GM12874 (cell line): Measurements from ENCODE around the gene GRIA1.

Source experiments
- CTCF ChIP-seq: IDR thresholded peaks from 2 replicates; pipeline ENCODE4 v1.5.1; 2011; ENCODE audit warnings: low read depth, mild to moderate bottlenecking, control low read depth, low read length, moderate library complexity; ENCODE audit not compliant: insufficient read depth

The GRIA1 gene

DNA sequence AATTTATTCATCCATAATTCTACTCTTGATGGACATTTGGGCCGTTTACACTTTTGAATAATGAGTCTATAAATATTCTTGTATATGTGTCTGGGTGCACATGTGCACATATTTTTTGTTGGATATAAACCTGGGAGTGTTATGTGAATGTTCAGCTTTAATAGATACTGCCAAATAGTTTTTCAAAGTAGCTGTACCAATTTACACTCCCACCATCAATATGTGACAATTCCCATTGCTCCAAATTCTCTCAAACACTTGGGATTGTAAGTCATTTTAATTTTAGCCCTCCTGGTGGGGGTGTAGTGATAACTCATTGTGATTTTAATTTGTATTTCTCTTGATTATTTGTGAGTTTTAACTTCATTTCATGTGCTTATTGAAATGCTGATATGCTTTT, 114.9 kb downstream of the GRIA1 start:
- no peak for TF ChIP-seq CTCF

- TF ChIP-seq CTCF = no peak
These were observed 119.5 kb downstream of the GRIA1 start for GRCh38 chr5:153610009-153610408.

GRCh38 chr5:153610811-153611210, 120.3 kb downstream of the GRIA1 start:
- TF ChIP-seq CTCF = no peak

DNA sequence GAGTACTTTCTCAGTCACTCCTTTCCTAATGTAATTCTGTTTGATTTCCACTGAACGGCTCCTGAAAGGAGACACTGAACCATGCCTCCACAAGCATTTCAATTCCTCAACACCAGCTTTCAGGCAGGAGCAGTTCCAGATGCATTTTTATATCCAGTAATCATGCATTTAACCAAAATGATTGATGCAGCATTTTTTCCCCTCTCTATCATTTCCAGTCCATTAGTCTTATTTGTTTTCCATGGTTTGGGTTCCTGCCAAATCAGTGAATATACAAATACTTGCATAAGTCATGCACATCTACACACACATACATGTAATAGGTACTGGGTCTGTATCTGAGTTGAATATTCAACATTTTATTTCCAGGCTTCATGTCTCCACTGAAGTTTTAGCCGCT, 122.7 kb downstream of the GRIA1 start:
- no peak for TF ChIP-seq CTCF

- no peak for TF ChIP-seq CTCF
These were observed 123.2 kb downstream of the GRIA1 start for GRCh38 chr5:153613672-153614071.

GRCh38 chr5:153617190-153617589, 126.7 kb downstream of the GRIA1 start:
- no peak for TF ChIP-seq CTCF

DNA sequence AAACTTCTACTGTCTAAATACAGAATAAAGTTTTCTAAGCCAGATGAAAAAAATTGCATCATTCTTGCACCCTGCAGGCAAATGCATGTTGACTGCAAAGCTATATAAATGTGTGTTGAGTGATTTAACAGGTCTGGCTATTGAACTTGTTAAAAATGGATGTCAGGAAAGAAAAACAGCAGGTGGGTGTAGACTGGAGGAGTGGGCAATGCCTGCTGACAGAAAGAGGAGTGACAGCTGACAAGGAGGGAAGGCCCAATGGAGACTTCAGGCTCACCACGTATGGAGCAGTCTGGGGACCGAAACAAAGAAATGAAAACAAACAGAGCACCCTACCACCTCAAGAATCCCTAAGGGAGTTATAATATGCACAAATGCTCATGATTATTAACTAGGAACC, 127.8 kb downstream of the GRIA1 start:
- no peak for TF ChIP-seq CTCF

DNA sequence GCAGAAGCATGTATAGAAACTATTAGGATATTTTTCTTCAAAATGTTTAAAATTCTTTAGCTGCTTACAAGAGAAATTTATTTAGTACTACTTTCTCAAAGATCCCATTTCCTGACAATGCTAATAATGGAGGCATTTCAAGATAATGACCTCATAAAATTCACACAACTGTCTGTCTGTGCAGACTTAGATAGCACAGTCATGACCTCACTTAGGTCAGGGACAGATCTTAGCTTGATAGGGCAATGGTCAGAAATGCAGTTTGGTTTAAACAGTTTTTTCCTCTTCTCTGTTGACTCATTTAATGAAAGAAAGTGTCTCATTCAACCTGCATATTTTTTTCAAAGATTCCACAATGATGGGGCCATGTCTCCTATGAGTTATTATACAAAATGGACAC, 128.4 kb downstream of the GRIA1 start:
- TF ChIP-seq CTCF = no peak
